ENCODE data around the gene ELMO1.

ELMO1 gene

GRCh38 chr7:36961097-36961496, 487.6 kb downstream of the ELMO1 start:
- no peak for TF ChIP-seq CTCF (IDR thresholded peaks at IDR 0.05)
- Histone ChIP-seq H3K27ac (no peak overlapping the region), H3K4me3 (no peak overlapping the region)
- no peak for DNase-seq (ENCODE audit: low spot score)

DNA sequence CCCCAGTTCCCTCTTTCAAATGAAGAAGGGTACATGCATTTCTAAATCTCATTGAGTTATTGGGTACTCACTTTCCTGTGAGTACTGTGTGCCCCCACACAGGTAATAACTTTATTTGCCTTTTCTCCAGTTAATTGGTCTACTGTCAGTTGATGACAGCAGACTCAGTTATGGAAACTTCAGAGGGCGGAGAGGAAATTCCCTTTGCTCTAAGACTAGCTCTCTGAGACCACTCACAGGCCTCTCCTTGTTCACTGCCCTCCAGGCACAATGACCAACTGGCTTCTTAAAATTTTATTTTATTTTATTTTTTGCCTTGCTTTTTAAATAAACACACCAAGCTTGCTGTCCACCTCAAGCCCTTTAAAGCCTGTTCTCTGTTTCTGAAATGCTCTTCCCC, 488.6 kb downstream of the ELMO1 start:
- no peak overlapping the region for H3K27ac ChIP-seq
- no peak overlapping the region for H3K4me3 ChIP-seq
- DNase-seq (ENCODE audit: low spot score) = no peak
- TF ChIP-seq CTCF (IDR thresholded peaks at IDR 0.05) = no peak

DNA sequence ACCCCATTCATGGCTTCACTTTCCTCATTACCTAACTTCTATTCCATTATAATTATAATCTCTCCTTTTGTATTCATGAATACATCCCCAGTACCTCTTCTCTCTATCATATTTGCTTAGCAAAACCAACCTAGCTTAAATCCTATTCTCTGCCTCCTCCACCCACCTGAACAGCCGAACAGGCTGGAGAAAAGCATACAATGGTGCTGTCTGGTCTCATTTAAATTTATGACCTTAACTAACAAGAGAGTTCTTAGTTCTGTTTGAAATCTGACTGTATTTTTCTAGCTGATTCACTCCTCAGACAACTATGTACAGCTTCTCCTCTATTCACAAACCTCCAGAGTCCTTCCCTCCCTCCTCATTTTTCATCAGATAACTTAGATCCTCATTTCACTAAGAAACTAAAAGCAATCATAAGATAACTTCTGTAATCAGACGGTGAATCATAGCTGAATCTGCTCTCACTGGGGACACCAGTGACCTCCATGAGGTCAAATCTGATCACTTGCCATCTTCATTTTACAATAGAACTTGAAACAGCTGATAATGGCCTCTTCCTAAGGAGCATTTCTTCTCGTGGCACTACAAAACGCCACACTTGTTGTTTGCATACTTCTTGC, 490.4 kb downstream of the ELMO1 start:
- H3K27ac ChIP-seq = no peak overlapping the region
- DNase-seq (ENCODE audit: low spot score) = no peak

DNA sequence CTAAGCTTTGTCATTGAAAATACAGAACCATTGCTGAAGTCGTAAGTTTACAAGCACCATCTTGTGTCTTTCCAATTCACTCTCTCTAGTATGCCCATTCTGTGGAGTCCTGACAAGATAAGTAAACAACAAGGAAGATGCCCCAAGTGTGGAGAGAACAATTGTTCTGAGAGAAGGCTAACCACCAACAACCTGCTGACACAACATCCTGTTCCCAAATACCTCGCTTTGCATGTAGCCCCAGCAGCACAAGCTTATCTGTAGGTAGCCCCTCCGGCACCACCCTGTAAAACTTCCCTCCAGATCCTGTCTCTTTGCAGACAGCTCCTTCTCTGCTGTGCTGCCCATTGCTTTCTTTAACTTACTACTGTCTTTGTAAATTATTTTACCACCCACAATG, 491.0 kb downstream of the ELMO1 start:
- no peak overlapping the region for H3K27ac ChIP-seq
- no peak for TF ChIP-seq CTCF (IDR thresholded peaks at IDR 0.05)

More for the DNA sequence above, 490.4 kb downstream of the ELMO1 start:
- TF ChIP-seq CTCF (IDR thresholded peaks at IDR 0.05) = no peak
- no peak overlapping the region for H3K4me3 ChIP-seq

GRCh38 chr7:36956814-36957213, 491.9 kb downstream of the ELMO1 start:
- Histone ChIP-seq H3K27ac (no peak overlapping the region), H3K4me3 (no peak overlapping the region)
- TF ChIP-seq CTCF (IDR thresholded peaks at IDR 0.05) = no peak
- DNase-seq (ENCODE audit: low spot score) = no peak

More for the DNA sequence above, 491.0 kb downstream of the ELMO1 start:
- DNase-seq (ENCODE audit: low spot score) = no peak
- no peak overlapping the region for H3K4me3 ChIP-seq

DNA sequence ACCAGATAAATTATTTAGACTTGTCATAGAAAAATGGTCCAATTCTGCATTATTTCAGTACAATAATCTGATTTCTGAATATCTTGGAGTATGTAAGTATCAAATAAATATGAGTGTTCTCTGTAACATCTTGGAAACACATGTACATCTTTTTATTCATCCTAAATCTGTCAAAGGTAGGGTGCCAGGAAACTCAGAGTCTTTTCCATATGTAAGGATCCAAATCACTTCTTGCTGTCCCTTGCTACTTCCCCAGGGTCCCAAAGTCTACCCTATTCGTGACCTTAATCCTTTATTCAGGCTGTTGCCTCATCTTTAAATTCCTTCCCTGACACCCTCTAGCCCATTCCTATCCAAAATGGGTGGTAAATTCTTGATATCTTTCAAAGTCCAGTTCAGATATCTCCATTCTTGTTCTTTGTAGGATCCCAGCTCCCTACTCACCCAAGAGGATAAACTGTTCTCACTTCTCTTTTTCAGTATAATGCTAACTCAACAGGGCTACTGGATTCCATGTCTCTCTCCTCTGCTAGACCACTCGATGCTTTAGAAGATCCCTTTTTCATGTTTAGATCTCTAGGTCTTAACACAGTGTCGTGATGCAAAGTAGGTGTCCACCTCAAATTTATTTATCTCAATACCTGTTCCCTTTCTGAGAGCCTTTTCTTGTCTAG, 493.1 kb downstream of the ELMO1 start:
- Histone ChIP-seq H3K4me3 (no peak overlapping the region), H3K27ac (no peak overlapping the region)
- TF ChIP-seq CTCF (IDR thresholded peaks at IDR 0.05) = no peak
- DNase-seq (ENCODE audit: low spot score) = no peak

DNA sequence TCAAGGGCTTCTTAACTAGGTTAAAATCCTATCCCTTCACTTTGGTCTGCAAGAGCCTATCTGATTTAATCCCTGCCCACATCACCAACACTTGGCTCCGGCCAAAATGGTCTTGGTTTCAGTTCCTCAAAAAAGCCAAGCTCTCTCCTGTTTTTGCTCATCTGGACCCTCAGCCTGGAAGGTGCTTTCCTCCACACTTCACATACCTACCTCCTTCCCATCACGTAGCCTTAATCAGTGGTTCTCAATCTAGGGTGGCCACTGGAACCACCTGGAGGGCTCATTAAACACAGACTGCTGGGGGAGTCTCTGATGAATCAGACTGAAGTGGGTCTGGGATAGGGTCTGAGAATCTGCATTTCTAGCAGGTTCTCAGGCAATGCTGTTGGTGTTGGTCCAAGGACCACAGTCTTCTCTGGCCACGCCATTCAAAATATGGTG, 497.4 kb downstream of the ELMO1 start:
- DNase-seq (ENCODE audit: low spot score) = no peak
- Histone ChIP-seq H3K27ac (no peak overlapping the region), H3K4me3 (no peak overlapping the region)
- TF ChIP-seq CTCF (IDR thresholded peaks at IDR 0.05) = no peak
